ENCODE data around the gene ARHGDIA.

ARHGDIA gene

GRCh38 chr17:81903896-81904599, 32.9 kb upstream of the ARHGDIA start:
- Histone ChIP-seq H2BK120ac (ENCODE audit: insufficient read depth, low read length, poor library complexity) (no peak overlapping the region), H3K14ac (ENCODE audit: low read length) (no peak overlapping the region)

GRCh38 chr17:81903415-81903831, 32.3 kb upstream of the ARHGDIA start:
- H3K79me1 ChIP-seq (ENCODE audit: low read length), result peaks cover 11% of the 10 kb centered on the region
- H3K36me3 ChIP-seq (ENCODE audit: control insufficient read depth in 1 of 2, insufficient read depth in 2 of 2, low read length in 2 of 2), result peaks cover 60 to 71% of the 10 kb centered on the region in 2 experiments
- no peak overlapping the region for H2AFZ ChIP-seq (ENCODE audit: insufficient read depth, low read length, poor library complexity)
- no peak overlapping the region for H2BK12ac ChIP-seq (ENCODE audit: low read length)
- no peak overlapping the region for H3K27ac ChIP-seq (ENCODE audit: low read depth, low read length)
- no peak overlapping the region for H2AK5ac ChIP-seq (ENCODE audit: low read length)
- H3K4me3 ChIP-seq (ENCODE audit: low read depth, low read length), result no peak overlapping the region
- H3K14ac ChIP-seq (ENCODE audit: low read length), result no peak overlapping the region
- no peak overlapping the region for H3K4ac ChIP-seq (ENCODE audit: low read depth, low read length)
- no CpG with 5 or more reads among the region's 10 CpGs for WGBS (ENCODE audit: extremely low coverage, insufficient coverage, insufficient read length)
- no peak overlapping the region for H4K12ac ChIP-seq (ENCODE audit: low read depth, low read length)
- H3K9me3 ChIP-seq (ENCODE audit: insufficient read depth, low read depth, low read length), result peaks cover 3% of the 10 kb centered on the region
- H2BK120ac ChIP-seq (ENCODE audit: insufficient read depth, low read length, poor library complexity), result no peak overlapping the region
- no peak overlapping the region for H4K8ac ChIP-seq (ENCODE audit: low read depth, low read length)
- H3K4me2 ChIP-seq (ENCODE audit: low read length), result no peak overlapping the region
- DNase-seq, result no peak
- no peaks in the 10 kb centered on the region for H3K79me2 ChIP-seq (ENCODE audit: control insufficient read depth, insufficient read depth, low read length, poor library complexity)
- H2BK5ac ChIP-seq (ENCODE audit: low read depth, low read length, poor library complexity), result no peak overlapping the region
- no peak overlapping the region for H3K18ac ChIP-seq (ENCODE audit: low read length)
- peaks cover 5 to 25% of the 10 kb centered on the region in 2 experiments for H3K4me1 ChIP-seq (ENCODE audit: control insufficient read depth in 1 of 2, insufficient read depth in 2 of 2, low read length in 2 of 2)
- H3K27me3 ChIP-seq (ENCODE audit: insufficient read depth, low read length), result peaks cover 5% of the 10 kb centered on the region
- no peak overlapping the region for H3K9ac ChIP-seq (ENCODE audit: low read length)
- no peak overlapping the region for H4K91ac ChIP-seq (ENCODE audit: low read depth, low read length)
- H3K23ac ChIP-seq (ENCODE audit: low read length), result no peak overlapping the region

More at GRCh38 chr17:81903896-81904599, 32.9 kb upstream of the ARHGDIA start:
- H3K9ac ChIP-seq (ENCODE audit: low read length), result no peak overlapping the region
- no peak overlapping the region for H2AFZ ChIP-seq (ENCODE audit: insufficient read depth, low read length, poor library complexity)
- DNase-seq, result no peak
- no peaks in the 10 kb centered on the region for H3K79me2 ChIP-seq (ENCODE audit: control insufficient read depth, insufficient read depth, low read length, poor library complexity)
- H3K4me2 ChIP-seq (ENCODE audit: low read length), result no peak overlapping the region
- H3K27me3 ChIP-seq (ENCODE audit: insufficient read depth, low read length), result peaks cover 5% of the 10 kb centered on the region
- H3K4ac ChIP-seq (ENCODE audit: low read depth, low read length), result no peak overlapping the region
- H3K79me1 ChIP-seq (ENCODE audit: low read length), result peaks cover 8% of the 10 kb centered on the region
- H4K12ac ChIP-seq (ENCODE audit: low read depth, low read length), result no peak overlapping the region
- H3K4me1 ChIP-seq (ENCODE audit: control insufficient read depth in 1 of 2, insufficient read depth in 2 of 2, low read length in 2 of 2), result peaks cover 3 to 21% of the 10 kb centered on the region in 2 experiments
- peaks cover 62 to 73% of the 10 kb centered on the region in 2 experiments for H3K36me3 ChIP-seq (ENCODE audit: control insufficient read depth in 1 of 2, insufficient read depth in 2 of 2, low read length in 2 of 2)
- no peak overlapping the region for H3K4me3 ChIP-seq (ENCODE audit: low read depth, low read length)
- no peak overlapping the region for H4K8ac ChIP-seq (ENCODE audit: low read depth, low read length)
- no peak overlapping the region for H2BK5ac ChIP-seq (ENCODE audit: low read depth, low read length, poor library complexity)
- no peak overlapping the region for H3K27ac ChIP-seq (ENCODE audit: low read depth, low read length)
- WGBS (ENCODE audit: extremely low coverage, insufficient coverage, insufficient read length), result no CpG with 5 or more reads among the region's 24 CpGs
- H3K9me3 ChIP-seq (ENCODE audit: insufficient read depth, low read depth, low read length), result peaks cover 3% of the 10 kb centered on the region
- H2AK5ac ChIP-seq (ENCODE audit: low read length), result no peak overlapping the region
- H3K23ac ChIP-seq (ENCODE audit: low read length), result no peak overlapping the region
- H3K18ac ChIP-seq (ENCODE audit: low read length), result no peak overlapping the region
- H4K91ac ChIP-seq (ENCODE audit: low read depth, low read length), result no peak overlapping the region
- H2BK12ac ChIP-seq (ENCODE audit: low read length), result no peak overlapping the region

- H3K27ac ChIP-seq (ENCODE audit: low read depth, low read length), result no peak overlapping the region
- peaks cover 3% of the 10 kb centered on the region for H3K9me3 ChIP-seq (ENCODE audit: insufficient read depth, low read depth, low read length)
- peak overlapping the region; percentile 70 for H3K4me2 ChIP-seq (ENCODE audit: low read length)
- peak overlapping the region; percentile 30 for H4K12ac ChIP-seq (ENCODE audit: low read depth, low read length)
- DNase-seq, result no peak
- H3K23ac ChIP-seq (ENCODE audit: low read length), result no peak overlapping the region
- H3K79me2 ChIP-seq (ENCODE audit: control insufficient read depth, insufficient read depth, low read length, poor library complexity), result no peaks in the 10 kb centered on the region
- no peak overlapping the region for H2AFZ ChIP-seq (ENCODE audit: insufficient read depth, low read length, poor library complexity)
- H3K4me1 ChIP-seq (ENCODE audit: control insufficient read depth in 1 of 2, insufficient read depth in 2 of 2, low read length in 2 of 2), result peaks cover 8 to 29% of the 10 kb centered on the region in 2 experiments
- WGBS (ENCODE audit: extremely low coverage, insufficient coverage, insufficient read length), result no CpG with 5 or more reads among the region's 47 CpGs
- H3K9ac ChIP-seq (ENCODE audit: low read length), result no peak overlapping the region
- peaks cover 11% of the 10 kb centered on the region for H3K79me1 ChIP-seq (ENCODE audit: low read length)
- H3K27me3 ChIP-seq (ENCODE audit: insufficient read depth, low read length), result peaks cover 5% of the 10 kb centered on the region
- no peak overlapping the region for H2AK5ac ChIP-seq (ENCODE audit: low read length)
- H3K14ac ChIP-seq (ENCODE audit: low read length), result peak overlapping the region; percentile 16
- H3K18ac ChIP-seq (ENCODE audit: low read length), result no peak overlapping the region
- no peak overlapping the region for H4K8ac ChIP-seq (ENCODE audit: low read depth, low read length)
- H4K91ac ChIP-seq (ENCODE audit: low read depth, low read length), result peak overlapping the region; percentile 60
- H2BK120ac ChIP-seq (ENCODE audit: insufficient read depth, low read length, poor library complexity), result no peak overlapping the region
- H2BK5ac ChIP-seq (ENCODE audit: low read depth, low read length, poor library complexity), result no peak overlapping the region
- no peak overlapping the region for H3K4ac ChIP-seq (ENCODE audit: low read depth, low read length)
- H2BK12ac ChIP-seq (ENCODE audit: low read length), result no peak overlapping the region
- H3K4me3 ChIP-seq (ENCODE audit: low read depth, low read length), result no peak overlapping the region
- peaks cover 59 to 70% of the 10 kb centered on the region in 2 experiments for H3K36me3 ChIP-seq (ENCODE audit: control insufficient read depth in 1 of 2, insufficient read depth in 2 of 2, low read length in 2 of 2)
Measured at GRCh38 chr17:81902653-81903414, 31.7 kb upstream of the ARHGDIA start.

- Histone ChIP-seq H3K79me2 (ENCODE audit: control insufficient read depth, insufficient read depth, low read length, poor library complexity) (no peaks in the 10 kb centered on the region), H2AFZ (ENCODE audit: insufficient read depth, low read length, poor library complexity) (peak within 1 kb of the TSS; percentile 24), H2BK12ac (ENCODE audit: low read length) (no peak within 1 kb of the TSS), H3K27me3 (ENCODE audit: insufficient read depth, low read length) (peaks cover 5% of the 10 kb centered on the region), H3K18ac (ENCODE audit: low read length) (no peak within 1 kb of the TSS), H4K12ac (ENCODE audit: low read depth, low read length) (peak within 1 kb of the TSS; percentile 30), H3K36me3 (ENCODE audit: control insufficient read depth in 1 of 2, insufficient read depth in 2 of 2, low read length in 2 of 2) (peaks cover 54 to 69% of the 10 kb centered on the region in 2 experiments), H4K91ac (ENCODE audit: low read depth, low read length) (peak within 1 kb of the TSS; percentile 60), H2AK5ac (ENCODE audit: low read length) (no peak within 1 kb of the TSS), H3K14ac (ENCODE audit: low read length) (peak within 1 kb of the TSS; percentile 23), H3K4me3 (ENCODE audit: low read depth, low read length) (peak within 1 kb of the TSS; percentile 29), H2BK5ac (ENCODE audit: low read depth, low read length, poor library complexity) (no peak within 1 kb of the TSS), H3K4ac (ENCODE audit: low read depth, low read length) (no peak within 1 kb of the TSS), H3K9me3 (ENCODE audit: insufficient read depth, low read depth, low read length) (peaks cover 3% of the 10 kb centered on the region), H3K27ac (ENCODE audit: low read depth, low read length) (no peak within 1 kb of the TSS), H3K9ac (ENCODE audit: low read length) (no peak within 1 kb of the TSS), H3K23ac (ENCODE audit: low read length) (no peak within 1 kb of the TSS), H3K4me1 (ENCODE audit: control insufficient read depth in 1 of 2, insufficient read depth in 2 of 2, low read length in 2 of 2) (peaks cover 8 to 29% of the 10 kb centered on the region in 2 experiments), H3K4me2 (ENCODE audit: low read length) (peak within 1 kb of the TSS; percentile 70), H2BK120ac (ENCODE audit: insufficient read depth, low read length, poor library complexity) (no peak within 1 kb of the TSS), H4K8ac (ENCODE audit: low read depth, low read length) (peak within 1 kb of the TSS; percentile 17), H3K79me1 (ENCODE audit: low read length) (peaks cover 11% of the 10 kb centered on the region)
- peak in 1 of 2 donors; percentile 31 for DNase-seq
- WGBS (ENCODE audit: extremely low coverage, insufficient coverage, insufficient read length), result no CpG with 5 or more reads among the region's 79 CpGs
Measured at GRCh38 chr17:81902023-81902652, 31.0 kb upstream of the ARHGDIA start, which contains the start of gene NPB. TSS of gene NPB (plus strand) at chr17:81902238. CDS start at chr17:81902278, 40 bp downstream.
